Right ventricle myocardium superior (tissue), 1 donor: ENCODE data around the gene PYGM. TPM values are rescaled to one million over a fixed set of nuclear protein-coding genes. Genes with fewer than 3 reads are reported as not detected.

ENCODE experiments used
- ATAC-seq: fragments of 200-7000 bp; cut with Tn5 transposase; one replicate; pipeline ENCODE4 v1.9.1; 2020; ENCODE audit warnings: mild to moderate bottlenecking; ENCODE audit not compliant: poor library complexity
- DNase-seq: peaks from one replicate; pipeline ENCODE4 v3.0.0-alpha.2; 2020
- intact Hi-C: fragments of 100-400 bp; cut with DNase I; formaldehyde crosslinking; loops from one replicate; pipeline ENCODE4 v1.11.2; 2022
- total RNA-seq: library from RNA; stranded (reverse); fragmentation: NEBNext Ultra II Directional; extraction: Animal tissue kit (Norgen Biotek cat#: 25700); gene quantifications from one replicate; pipeline ENCODE4 v1.2.1, GENCODE V29; 2021
- donor health status: DM: no; HTN: yes; CAD: no; lungs with severe emphysema.

PYGM gene
- total RNA-seq, 1 donor from 2014 or later, result 183 TPM

- DNase-seq (peak; percentile 30), ATAC-seq (peak; percentile 1)
- intact Hi-C loops, result no loop called here
Measured at GRCh38 chr11:64758330-64759079, 1.3 kb downstream of the PYGM start.

- no peak for ATAC-seq
Measured at GRCh38 chr11:64757549-64758329, 2.0 kb downstream of the PYGM start.

GRCh38 chr11:64755681-64756361, 4.0 kb downstream of the PYGM start:
- DNase-seq (peak; percentile 29), ATAC-seq (no peak)
- intact Hi-C loops, result no loop called here

More at GRCh38 chr11:64757549-64758329, 2.0 kb downstream of the PYGM start:
- DNase-seq, result peak; percentile 38
- intact Hi-C loops, result no loop called here

GRCh38 chr11:64754919-64755662, 4.7 kb downstream of the PYGM start:
- intact Hi-C loops, result no loop called here
- DNase-seq, result peak; percentile 41
- ATAC-seq, result no peak

GRCh38 chr11:64754124-64754918, 5.5 kb downstream of the PYGM start:
- intact Hi-C loops, result no loop called here
- no peak for ATAC-seq
- peak; percentile 18 for DNase-seq

DNA sequence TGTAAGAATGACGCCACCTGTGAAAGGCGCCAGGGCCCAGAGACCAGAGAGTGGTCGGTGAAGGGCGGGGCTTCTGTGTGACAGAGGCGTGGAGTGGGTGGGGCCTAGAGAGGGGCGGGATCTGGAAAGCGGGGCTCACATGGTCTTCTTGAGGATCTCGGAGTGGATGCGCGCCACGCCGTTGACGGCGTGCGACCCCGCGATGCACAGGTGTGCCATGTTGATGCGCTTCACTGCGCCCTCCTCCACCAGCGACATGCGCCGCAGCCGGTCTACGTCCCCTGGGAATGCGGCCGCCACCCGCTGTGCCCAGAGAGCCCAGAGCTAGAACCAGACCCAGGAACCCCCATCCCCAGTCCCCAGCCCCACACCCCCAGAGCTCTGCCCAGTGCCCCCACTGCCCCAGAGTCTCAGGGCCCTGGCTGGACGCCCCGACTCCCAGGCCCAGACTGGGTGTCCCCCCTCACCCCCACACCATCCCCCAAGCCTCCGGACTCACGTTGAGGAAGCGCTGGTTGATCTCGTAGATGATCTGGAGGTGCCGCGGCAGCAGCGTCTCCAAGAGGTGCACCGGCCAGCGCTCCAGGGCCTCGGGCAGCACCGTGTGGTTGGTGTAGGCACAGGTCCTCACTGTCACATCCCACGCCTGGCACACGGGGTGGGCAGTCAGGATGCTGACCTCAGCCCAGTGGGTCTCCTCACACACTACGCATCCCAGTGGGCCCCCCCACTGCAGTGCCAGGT, 6.2 kb downstream of the PYGM start:
- ATAC-seq (no peak), DNase-seq (peak; percentile 34)
- intact Hi-C loops, result no loop called here

DNA sequence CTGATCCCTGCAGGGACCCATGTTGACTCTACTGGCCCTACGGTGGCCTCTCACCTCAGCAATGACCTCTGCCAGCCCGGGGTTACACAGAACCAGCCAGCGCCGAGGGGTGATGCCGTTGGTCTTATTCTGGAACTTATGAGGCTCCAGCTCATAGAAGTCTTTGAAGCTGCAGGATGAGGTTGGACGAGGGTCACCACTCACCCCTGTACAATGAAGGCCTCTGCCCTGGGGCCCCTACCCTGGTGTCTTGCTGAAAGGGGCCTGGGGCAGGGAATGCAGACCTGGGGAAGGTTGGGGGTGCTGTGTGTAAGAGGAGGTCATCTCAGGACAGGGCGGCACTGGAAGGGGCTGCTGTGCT, 6.8 kb downstream of the PYGM start:
- ATAC-seq (no peak), DNase-seq (peak; percentile 27)
- intact Hi-C loops, result no loop called here

- no peak for ATAC-seq
- intact Hi-C loops, result no loop called here
- DNase-seq, result peak; percentile 20
Measured at GRCh38 chr11:64752175-64752970, 7.4 kb downstream of the PYGM start.

- no peak for ATAC-seq
- intact Hi-C loops, result no loop called here
- no peak for DNase-seq
Measured at GRCh38 chr11:64751580-64751979, 8.2 kb downstream of the PYGM start.

- ATAC-seq (no peak), DNase-seq (peak; percentile 10)
- intact Hi-C loops, result no loop called here
Measured at GRCh38 chr11:64751136-64751535, 8.6 kb downstream of the PYGM start.

- intact Hi-C loops, result no loop called here
Measured at GRCh38 chr11:64750361-64751054, 9.3 kb downstream of the PYGM start.

GRCh38 chr11:64747961-64748665, 11.7 kb downstream of the PYGM start:
- peak; percentile 12 for DNase-seq
- intact Hi-C loops, result no loop called here
- ATAC-seq, result no peak

More at GRCh38 chr11:64750361-64751054, 9.3 kb downstream of the PYGM start:
- ATAC-seq (no peak), DNase-seq (no peak)

- DNase-seq, result no peak
- ATAC-seq, result no peak
- intact Hi-C loops, result no loop called here
Measured at GRCh38 chr11:64746486-64746885, 13.3 kb downstream of the PYGM start.

GRCh38 chr11:64745521-64746328, 14.0 kb downstream of the PYGM start:
- ATAC-seq (peak; percentile 64), DNase-seq (peak; percentile 94)
- intact Hi-C loops, result no loop called here

GRCh38 chr11:64745189-64745520, 14.6 kb downstream of the PYGM start:
- DNase-seq (peak; percentile 93), ATAC-seq (peak; percentile 6)
- intact Hi-C loops, result no loop called here
